NB4 (cell line): Measurements from ENCODE around the gene DENND6A.

Source experiments
- MYC ChIP-seq: IDR thresholded peaks from 2 replicates; pipeline ENCODE4 v1.6.1; 2011; ENCODE audit warnings: low read depth, low read length
- POLR2A ChIP-seq: IDR thresholded peaks from 2 replicates; pipeline ENCODE4 v1.6.1; 2011; ENCODE audit warnings: mild to moderate bottlenecking; ENCODE audit not compliant: insufficient read length; ENCODE audit errors: extremely low read depth
- TF ChIP-seq, protein P1 (sequence below): IDR thresholded peaks from one replicate; pipeline ENCODE4 v1.5.1; 2012; ENCODE audit warnings: low read depth, low read length
- TF ChIP-seq, protein P2 (sequence below): IDR thresholded peaks from 2 replicates; pipeline ENCODE4 v1.6.1; 2011; ENCODE audit warnings: low read depth, low read length

DNA sequence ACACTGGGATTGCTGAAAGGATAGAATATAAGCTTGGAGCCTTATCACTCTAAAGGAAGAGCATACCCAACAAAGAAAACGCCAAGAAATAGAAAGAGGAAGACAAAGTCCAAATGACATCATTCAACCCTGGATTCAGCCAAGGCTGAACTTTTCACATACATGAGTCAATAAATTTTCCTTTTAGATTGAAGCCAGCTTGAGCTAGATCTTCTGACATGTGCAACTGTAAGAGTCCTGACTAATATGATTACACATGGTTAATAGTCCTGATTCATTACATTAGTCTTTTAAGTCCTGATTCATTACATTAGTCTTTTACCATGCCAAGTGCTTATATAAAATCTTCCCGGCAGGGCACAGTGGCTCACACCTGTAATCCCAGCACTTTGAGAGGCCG is 13.6 kb upstream of the DENND6A start:
- TF ChIP-seq POLR2A, result no peak
- TF ChIP-seq, protein P1, sequence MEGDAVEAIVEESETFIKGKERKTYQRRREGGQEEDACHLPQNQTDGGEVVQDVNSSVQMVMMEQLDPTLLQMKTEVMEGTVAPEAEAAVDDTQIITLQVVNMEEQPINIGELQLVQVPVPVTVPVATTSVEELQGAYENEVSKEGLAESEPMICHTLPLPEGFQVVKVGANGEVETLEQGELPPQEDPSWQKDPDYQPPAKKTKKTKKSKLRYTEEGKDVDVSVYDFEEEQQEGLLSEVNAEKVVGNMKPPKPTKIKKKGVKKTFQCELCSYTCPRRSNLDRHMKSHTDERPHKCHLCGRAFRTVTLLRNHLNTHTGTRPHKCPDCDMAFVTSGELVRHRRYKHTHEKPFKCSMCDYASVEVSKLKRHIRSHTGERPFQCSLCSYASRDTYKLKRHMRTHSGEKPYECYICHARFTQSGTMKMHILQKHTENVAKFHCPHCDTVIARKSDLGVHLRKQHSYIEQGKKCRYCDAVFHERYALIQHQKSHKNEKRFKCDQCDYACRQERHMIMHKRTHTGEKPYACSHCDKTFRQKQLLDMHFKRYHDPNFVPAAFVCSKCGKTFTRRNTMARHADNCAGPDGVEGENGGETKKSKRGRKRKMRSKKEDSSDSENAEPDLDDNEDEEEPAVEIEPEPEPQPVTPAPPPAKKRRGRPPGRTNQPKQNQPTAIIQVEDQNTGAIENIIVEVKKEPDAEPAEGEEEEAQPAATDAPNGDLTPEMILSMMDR, result no peak
- no peak for TF ChIP-seq MYC
- TF ChIP-seq, protein P2, sequence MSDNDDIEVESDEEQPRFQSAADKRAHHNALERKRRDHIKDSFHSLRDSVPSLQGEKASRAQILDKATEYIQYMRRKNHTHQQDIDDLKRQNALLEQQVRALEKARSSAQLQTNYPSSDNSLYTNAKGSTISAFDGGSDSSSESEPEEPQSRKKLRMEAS, result no peak
